Mesodermal cell (in vitro differentiated cells): ENCODE results near the gene SLC25A43.

Experiments
- H3K27ac ChIP-seq: 2 replicates; pipeline ENCODE4 v1.7.0; 2013; ENCODE audit warnings: mild to moderate bottlenecking, low read depth, low read length, moderate library complexity; ENCODE audit not compliant: severe bottlenecking
- H3K36me3 ChIP-seq: 2 replicates; pipeline ENCODE4 v1.7.1; 2013; ENCODE audit warnings: mild to moderate bottlenecking, low read length, moderate library complexity; ENCODE audit not compliant: control insufficient read depth, insufficient read depth
- H3K4me1 ChIP-seq: one replicate; pipeline ENCODE4 v1.7.1; 2013; ENCODE audit warnings: mild to moderate bottlenecking, low read length; ENCODE audit not compliant: insufficient read depth, control insufficient read depth, poor library complexity, severe bottlenecking
- H3K4me3 ChIP-seq: 2 replicates; pipeline ENCODE4 v1.7.0; 2013; ENCODE audit warnings: low read length, control low read depth, mild to moderate bottlenecking; ENCODE audit not compliant: insufficient read depth, poor library complexity, severe bottlenecking; ENCODE audit errors: extremely low read depth
- H3K9me3 ChIP-seq: 2 replicates; pipeline ENCODE4 v1.7.1; 2013; ENCODE audit warnings: mild to moderate bottlenecking, low read length, moderate library complexity; ENCODE audit not compliant: control insufficient read depth
- WGBS, 2 experiments: methylation state at CpG; one replicate each; pipeline ENCODE4 v1.1.5; 2013; ENCODE audit warnings: missing lambda C conversion rate in 2 of 2; ENCODE audit not compliant: insufficient coverage in 2 of 2; 5-methylcytosine and 5-hydroxymethylcytosine counted together

Gene SLC25A43

GRCh38 chrX:119497185-119497584 lies 98.0 kb downstream of the SLC25A43 start:
- Histone ChIP-seq H3K4me3 (no peak overlapping the region), H3K9me3 (no peaks in the 10 kb centered on the region), H3K36me3 (no peaks in the 10 kb centered on the region), H3K27ac (no peak overlapping the region), H3K4me1 (no peaks in the 10 kb centered on the region)
- WGBS, 2 experiments = no CpG with 5 or more reads among the region's 1 CpG

- Histone ChIP-seq H3K27ac (no peak overlapping the region), H3K4me3 (no peak overlapping the region), H3K9me3 (no peaks in the 10 kb centered on the region), H3K36me3 (no peaks in the 10 kb centered on the region), H3K4me1 (peaks cover 15% of the 10 kb centered on the region)
- 92 to 100% methylated on average over 4 of the region's 13 CpGs for WGBS, 2 experiments
Observed at GRCh38 chrX:119500061-119500800, 101.1 kb downstream of the SLC25A43 start.

GRCh38 chrX:119501511-119502148 lies 102.5 kb downstream of the SLC25A43 start:
- no peaks in the 10 kb centered on the region for H3K9me3 ChIP-seq
- 79% methylated on average over 5 of the region's 7 CpGs; no CpG with 5 or more reads in 1 of the 2 experiments for WGBS, 2 experiments
- H3K27ac ChIP-seq = no peak overlapping the region

GRCh38 chrX:119502727-119503483 lies 103.8 kb downstream of the SLC25A43 start:
- Histone ChIP-seq H3K36me3 (no peaks in the 10 kb centered on the region), H3K27ac (peak overlapping the region; percentile 64), H3K9me3 (no peaks in the 10 kb centered on the region), H3K4me3 (no peak overlapping the region), H3K4me1 (peaks cover 18% of the 10 kb centered on the region)
- 87 to 100% methylated on average over 2 to 3 of the region's 11 CpGs for WGBS, 2 experiments

More at GRCh38 chrX:119501511-119502148, 102.5 kb downstream of the SLC25A43 start:
- no peaks in the 10 kb centered on the region for H3K36me3 ChIP-seq
- peaks cover 15% of the 10 kb centered on the region for H3K4me1 ChIP-seq
- H3K4me3 ChIP-seq = no peak overlapping the region

GRCh38 chrX:119503484-119503861 lies 104.3 kb downstream of the SLC25A43 start:
- peak overlapping the region; percentile 16 for H3K27ac ChIP-seq
- 50% methylated on average over 1 of the region's 2 CpGs; no CpG with 5 or more reads in 1 of the 2 experiments for WGBS, 2 experiments

More at GRCh38 chrX:119503484-119503861, 104.3 kb downstream of the SLC25A43 start:
- Histone ChIP-seq H3K9me3 (no peaks in the 10 kb centered on the region), H3K36me3 (no peaks in the 10 kb centered on the region), H3K4me1 (peaks cover 18% of the 10 kb centered on the region), H3K4me3 (no peak overlapping the region)
